Measurements from ENCODE around the gene PIM1.
A peak's percentile ranks its signal among the peaks of the same experiment; 100 is the strongest.
"Not testable (repeated sequence)": the region's sequence is repeated elsewhere in the genome, so short reads cannot be mapped to it uniquely, and the experiment has no call there.

Gene PIM1
- 145 to 506 (median 214) reads per million in 9 experiments for total RNA-seq

DNA sequence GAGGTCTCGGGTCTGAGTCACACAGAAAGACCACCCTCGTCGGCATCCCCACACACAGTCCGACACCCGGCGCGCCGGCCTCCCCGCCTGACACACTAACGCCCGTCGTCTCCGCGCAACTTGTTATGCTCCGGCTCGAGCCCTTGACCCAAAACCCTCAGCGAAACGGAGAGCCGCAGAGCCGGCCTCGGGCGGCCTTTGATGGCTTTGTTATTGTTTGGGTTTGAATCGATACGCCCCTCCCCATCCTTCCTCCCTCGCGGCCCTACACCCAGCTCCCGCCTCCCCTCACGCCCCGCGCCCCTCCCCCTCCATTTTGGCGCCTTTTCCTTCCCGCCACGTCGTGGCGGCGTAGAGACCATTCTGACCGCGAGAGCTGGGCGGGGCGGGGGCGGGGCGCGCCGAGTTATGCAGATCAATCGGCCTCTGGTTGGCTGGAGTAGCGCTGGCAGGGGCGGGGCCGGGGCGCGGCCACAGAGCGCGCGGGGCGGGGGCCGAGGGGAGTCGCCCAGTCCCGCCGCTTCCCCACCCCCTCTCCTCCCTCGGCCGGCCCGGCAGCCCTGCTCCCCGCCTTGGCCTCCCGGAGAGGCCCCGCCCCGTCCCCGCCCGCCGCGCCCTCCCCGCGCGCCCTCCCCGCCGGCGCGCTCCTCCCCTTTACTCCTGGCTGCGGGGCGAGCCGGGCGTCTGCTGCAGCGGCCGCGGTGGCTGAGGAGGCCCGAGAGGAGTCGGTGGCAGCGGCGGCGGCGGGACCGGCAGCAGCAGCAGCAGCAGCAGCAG, at the start of gene PIM1:
TSS of gene PIM1 (plus strand) at position 657 of the 777 bp plus-strand sequence. CDS start 424 bp downstream, outside the sequence.
- peak within 1 kb of the TSS; percentile 94 to 96 for H3K4me3 Mint-ChIP-seq
- H3K4me1 Mint-ChIP-seq (ENCODE audit: low read depth in 2 of 2): peaks cover 35 to 42% of the 10 kb centered on the region in 2 donors

GRCh38 chr6:37121556-37121955, 48.4 kb upstream of the PIM1 start:
- Mint-ChIP-seq H3K27me3 (no peaks in the 10 kb centered on the region), H3K9me3 (no peaks in the 10 kb centered on the region), H3K4me3 (no peak overlapping the region), H3K36me3 (ENCODE audit: insufficient read depth) (peaks cover 12% of the 10 kb centered on the region), H3K4me1 (ENCODE audit: low read depth in 2 of 2) (peaks cover 0 to 7% of the 10 kb centered on the region in 2 donors), H3K27ac (no peak overlapping the region)
- DNase-seq: no peak
- ATAC-seq (replicated peaks): no peak

More for the DNA sequence above, at the start of gene PIM1:
- H3K9me3 Mint-ChIP-seq: no peaks in the 10 kb centered on the region
- H3K27me3 Mint-ChIP-seq: no peaks in the 10 kb centered on the region
- peak; percentile 89 to 93 (median 91) for DNase-seq
- peaks cover 58% of the 10 kb centered on the region for H3K36me3 Mint-ChIP-seq (ENCODE audit: insufficient read depth)
- ATAC-seq (replicated peaks): peak; percentile 77
- peak within 1 kb of the TSS; percentile 95 to 98 for H3K27ac Mint-ChIP-seq

GRCh38 chr6:37122861-37123260, 47.1 kb upstream of the PIM1 start:
- no peaks in the 10 kb centered on the region for H3K9me3 Mint-ChIP-seq
- ATAC-seq (replicated peaks): no peak
- no peak overlapping the region for H3K27ac Mint-ChIP-seq
- H3K36me3 Mint-ChIP-seq (ENCODE audit: insufficient read depth): peaks cover 14% of the 10 kb centered on the region
- no peaks in the 10 kb centered on the region for H3K27me3 Mint-ChIP-seq
- DNase-seq: no peak
- no peak overlapping the region for H3K4me3 Mint-ChIP-seq
- peaks cover 0 to 9% of the 10 kb centered on the region in 2 donors for H3K4me1 Mint-ChIP-seq (ENCODE audit: low read depth in 2 of 2)

DNA sequence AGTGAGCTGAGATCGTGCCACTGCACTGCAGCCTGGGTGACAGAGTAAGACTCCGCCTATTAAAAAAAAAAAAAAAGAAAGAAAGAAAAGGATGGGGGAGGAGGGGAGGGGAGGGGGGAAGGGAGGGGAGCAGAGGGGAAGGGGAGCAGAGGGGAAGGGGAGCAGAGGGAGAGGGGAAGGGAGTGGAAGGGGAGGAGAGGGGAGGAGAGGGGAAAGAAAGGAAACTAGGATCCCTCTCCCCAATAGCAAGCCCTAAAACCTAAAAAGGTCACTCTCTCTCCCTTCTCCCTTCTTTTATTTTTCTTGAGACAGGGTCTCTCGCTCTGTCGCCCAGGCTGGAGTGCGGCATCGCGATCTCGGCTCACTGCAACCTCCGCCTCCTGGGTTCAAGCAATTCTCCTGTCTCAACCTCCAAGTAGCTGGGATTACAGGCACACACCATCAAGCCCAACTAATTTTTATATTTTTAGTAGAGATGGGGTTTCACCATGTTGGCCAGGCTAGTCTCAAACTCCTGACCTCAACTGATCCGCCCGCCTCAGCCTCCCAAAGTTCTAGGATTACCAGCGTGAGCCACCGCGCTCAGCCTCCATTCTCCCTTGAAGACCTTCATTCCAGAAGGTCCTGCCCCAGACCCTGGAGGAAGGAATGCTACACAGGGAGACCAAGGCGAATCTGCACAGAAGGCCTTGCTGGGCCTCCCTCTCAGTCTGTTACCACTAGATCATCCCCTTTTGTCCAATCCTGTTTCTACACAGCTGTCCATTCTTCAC, 45.8 kb upstream of the PIM1 start:
- Mint-ChIP-seq H3K36me3 (ENCODE audit: insufficient read depth) (peaks cover 14% of the 10 kb centered on the region), H3K4me1 (ENCODE audit: low read depth in 2 of 2) (peaks cover 0 to 9% of the 10 kb centered on the region in 2 donors), H3K27me3 (no peaks in the 10 kb centered on the region), H3K4me3 (no peak overlapping the region), H3K27ac (no peak overlapping the region), H3K9me3 (no peaks in the 10 kb centered on the region)
- DNase-seq: no peak
- ATAC-seq (replicated peaks): no peak

DNA sequence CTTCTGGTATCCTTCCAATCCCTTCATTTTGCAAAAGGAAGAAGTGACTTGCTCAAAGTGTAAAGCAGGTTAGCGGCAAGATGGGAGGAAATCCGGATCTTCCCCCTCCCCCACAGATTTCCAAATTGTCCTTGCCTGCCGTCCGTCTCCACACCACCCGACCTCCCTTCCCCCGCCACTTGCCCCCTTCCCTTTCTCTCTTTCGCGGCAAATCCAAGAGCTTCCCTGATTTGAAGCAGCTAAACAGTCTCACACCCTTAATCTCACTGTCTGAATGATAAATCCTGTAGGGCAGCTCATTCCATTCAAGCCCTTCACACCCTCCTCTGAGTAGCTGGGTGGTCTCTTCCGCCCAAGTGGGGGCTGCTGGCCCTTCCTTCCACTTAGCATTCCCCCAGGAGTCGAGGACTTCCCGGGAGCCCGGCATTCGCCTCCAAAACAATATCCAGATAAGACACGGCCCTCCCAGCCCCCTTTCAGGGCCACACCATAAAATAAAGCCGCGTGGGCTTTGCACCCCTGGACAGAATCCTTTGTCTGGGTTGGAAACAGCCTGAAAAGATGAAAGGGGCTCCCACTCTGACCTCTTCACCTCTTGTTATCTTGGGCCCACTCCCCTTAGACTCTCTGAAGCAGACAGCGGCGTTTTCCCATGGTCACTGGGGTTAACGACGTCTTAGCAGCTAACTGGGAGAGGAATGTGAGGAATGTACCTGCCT, 44.0 kb upstream of the PIM1 start:
- Mint-ChIP-seq H3K36me3 (ENCODE audit: insufficient read depth) (peaks cover 14% of the 10 kb centered on the region), H3K27ac (peak overlapping the region in 1 of 2 donors; percentile 73), H3K9me3 (no peaks in the 10 kb centered on the region), H3K4me3 (no peak overlapping the region), H3K4me1 (ENCODE audit: low read depth in 2 of 2) (peaks cover 7 to 14% of the 10 kb centered on the region in 2 donors), H3K27me3 (no peaks in the 10 kb centered on the region)
- DNase-seq (no peak), ATAC-seq (replicated peaks) (no peak)

- Mint-ChIP-seq H3K9me3 (no peaks in the 10 kb centered on the region), H3K27me3 (no peaks in the 10 kb centered on the region), H3K36me3 (ENCODE audit: insufficient read depth) (peaks cover 14% of the 10 kb centered on the region), H3K4me1 (ENCODE audit: low read depth in 2 of 2) (peaks cover 7 to 17% of the 10 kb centered on the region in 2 donors), H3K4me3 (no peak overlapping the region), H3K27ac (no peak overlapping the region)
- ATAC-seq (replicated peaks) (no peak), DNase-seq (no peak)
Observed at GRCh38 chr6:37126493-37126958, 43.4 kb upstream of the PIM1 start.

- no peaks in the 10 kb centered on the region for H3K9me3 Mint-ChIP-seq
Observed at GRCh38 chr6:37126961-37127616, 42.9 kb upstream of the PIM1 start.

GRCh38 chr6:37127961-37128862, 41.7 kb upstream of the PIM1 start:
- Mint-ChIP-seq H3K36me3 (ENCODE audit: insufficient read depth) (peaks cover 8% of the 10 kb centered on the region), H3K4me1 (ENCODE audit: low read depth in 2 of 2) (peaks cover 7 to 18% of the 10 kb centered on the region in 2 donors), H3K9me3 (no peaks in the 10 kb centered on the region), H3K4me3 (no peak overlapping the region), H3K27me3 (no peaks in the 10 kb centered on the region), H3K27ac (peak overlapping the region; percentile 16 to 41)
- ATAC-seq (replicated peaks) (no peak), DNase-seq (no peak)

More at GRCh38 chr6:37126961-37127616, 42.9 kb upstream of the PIM1 start:
- ATAC-seq (replicated peaks): no peak
- Mint-ChIP-seq H3K36me3 (ENCODE audit: insufficient read depth) (peaks cover 14% of the 10 kb centered on the region), H3K27ac (peak overlapping the region in 1 of 2 donors; percentile 57), H3K4me1 (ENCODE audit: low read depth in 2 of 2) (peaks cover 7 to 18% of the 10 kb centered on the region in 2 donors), H3K27me3 (no peaks in the 10 kb centered on the region), H3K4me3 (no peak overlapping the region)
- DNase-seq: no peak

GRCh38 chr6:37128863-37129443, 41.0 kb upstream of the PIM1 start:
- not testable (repeated sequence) for H3K4me3 Mint-ChIP-seq; H3K27me3 Mint-ChIP-seq; H3K9me3 Mint-ChIP-seq; ATAC-seq (replicated peaks); DNase-seq; H3K36me3 Mint-ChIP-seq (ENCODE audit: insufficient read depth)
- Mint-ChIP-seq H3K27ac (peak overlapping the region in 1 of 2 donors; percentile 17), H3K4me1 (ENCODE audit: low read depth in 2 of 2) (peaks cover 7 to 20% of the 10 kb centered on the region in 2 donors)

GRCh38 chr6:37129566-37129965, 40.4 kb upstream of the PIM1 start:
- no peaks in the 10 kb centered on the region for H3K27me3 Mint-ChIP-seq
- no peak for DNase-seq
- no peak overlapping the region for H3K4me3 Mint-ChIP-seq
- no peak for ATAC-seq (replicated peaks)
- no peak overlapping the region for H3K27ac Mint-ChIP-seq
- no peaks in the 10 kb centered on the region for H3K9me3 Mint-ChIP-seq
- peaks cover 13 to 26% of the 10 kb centered on the region in 2 donors for H3K4me1 Mint-ChIP-seq (ENCODE audit: low read depth in 2 of 2)
- peaks cover 12% of the 10 kb centered on the region for H3K36me3 Mint-ChIP-seq (ENCODE audit: insufficient read depth)

DNA sequence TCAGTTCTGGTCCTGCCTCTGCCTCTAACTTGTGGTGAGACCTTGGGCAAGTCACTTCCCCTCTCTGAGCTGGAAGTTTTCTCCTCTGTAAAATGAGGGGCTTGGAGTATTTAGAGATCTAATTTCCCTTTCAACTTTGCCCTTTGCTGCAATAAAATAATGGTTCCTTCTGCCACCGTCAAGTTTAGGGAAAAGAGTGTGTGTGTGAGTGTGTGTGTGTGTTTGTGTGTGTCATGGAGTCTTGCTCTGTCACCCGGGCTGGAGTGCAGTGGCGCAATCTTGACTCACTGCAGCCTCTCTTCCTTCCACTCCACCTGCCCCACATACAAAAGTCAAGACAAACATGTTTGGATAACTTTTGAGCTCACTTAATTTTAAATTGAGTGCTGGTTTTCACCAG, 39.2 kb upstream of the PIM1 start:
- Mint-ChIP-seq H3K27me3 (no peaks in the 10 kb centered on the region), H3K27ac (peak overlapping the region in 1 of 2 donors; percentile 77), H3K4me1 (ENCODE audit: low read depth in 2 of 2) (peaks cover 18 to 31% of the 10 kb centered on the region in 2 donors), H3K4me3 (peak overlapping the region in 1 of 2 donors; percentile 17), H3K9me3 (no peaks in the 10 kb centered on the region), H3K36me3 (ENCODE audit: insufficient read depth) (peaks cover 12% of the 10 kb centered on the region)
- no peak for ATAC-seq (replicated peaks)
- no peak for DNase-seq

Measured in effector memory CD8-positive, alpha-beta T cell (primary cell).